ENCODE data around the gene ACTL10. TPM values are rescaled to one million over a fixed set of nuclear protein-coding genes. Genes with fewer than 3 reads are reported as not detected.
A peak's percentile ranks its signal among the peaks of the same experiment; 100 is the strongest.

ACTL10 gene
- polyA plus RNA-seq, 12 donors = 0.12 to 0.36 (median 0.28) TPM; not detected in 2

- DNase-seq = no peak
These were observed 10.2 kb downstream of the ACTL10 start for GRCh38 chr20:33676652-33677645.

DNA sequence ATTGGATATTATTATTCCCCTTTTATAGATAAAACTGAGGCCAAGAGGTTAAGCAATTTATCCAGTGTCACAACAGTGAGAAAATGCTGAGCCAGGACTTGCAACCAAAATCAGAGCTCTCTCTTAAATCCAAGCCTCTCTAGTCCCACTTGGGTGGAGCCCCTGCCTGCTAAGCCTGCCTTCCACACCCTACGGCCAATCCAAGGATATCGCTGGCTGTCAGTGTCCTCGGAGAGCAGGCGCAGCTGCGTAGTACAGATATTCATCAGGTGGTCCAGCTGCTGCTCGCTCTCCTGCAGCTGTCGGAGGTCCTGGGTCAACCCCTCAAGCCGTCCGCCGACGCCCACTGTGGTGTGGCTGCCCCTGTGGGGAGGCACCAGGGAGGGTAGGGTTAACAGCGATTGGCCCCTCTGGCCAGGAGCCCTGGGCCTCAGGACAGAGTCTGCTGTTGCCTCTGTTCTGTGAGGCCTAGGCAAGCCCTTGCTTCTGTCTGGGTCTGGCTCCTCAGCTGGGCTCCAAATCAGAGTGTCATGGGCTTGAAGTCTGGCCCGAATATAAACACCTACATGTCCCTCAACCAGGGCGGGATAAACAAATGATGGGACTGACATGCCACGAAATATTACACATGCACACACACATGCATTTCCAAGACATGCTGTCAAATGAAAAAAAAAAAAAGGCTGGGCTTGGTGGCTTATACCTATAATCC lies 11.4 kb downstream of the ACTL10 start:
- DNase-seq = peak; percentile 72

DNA sequence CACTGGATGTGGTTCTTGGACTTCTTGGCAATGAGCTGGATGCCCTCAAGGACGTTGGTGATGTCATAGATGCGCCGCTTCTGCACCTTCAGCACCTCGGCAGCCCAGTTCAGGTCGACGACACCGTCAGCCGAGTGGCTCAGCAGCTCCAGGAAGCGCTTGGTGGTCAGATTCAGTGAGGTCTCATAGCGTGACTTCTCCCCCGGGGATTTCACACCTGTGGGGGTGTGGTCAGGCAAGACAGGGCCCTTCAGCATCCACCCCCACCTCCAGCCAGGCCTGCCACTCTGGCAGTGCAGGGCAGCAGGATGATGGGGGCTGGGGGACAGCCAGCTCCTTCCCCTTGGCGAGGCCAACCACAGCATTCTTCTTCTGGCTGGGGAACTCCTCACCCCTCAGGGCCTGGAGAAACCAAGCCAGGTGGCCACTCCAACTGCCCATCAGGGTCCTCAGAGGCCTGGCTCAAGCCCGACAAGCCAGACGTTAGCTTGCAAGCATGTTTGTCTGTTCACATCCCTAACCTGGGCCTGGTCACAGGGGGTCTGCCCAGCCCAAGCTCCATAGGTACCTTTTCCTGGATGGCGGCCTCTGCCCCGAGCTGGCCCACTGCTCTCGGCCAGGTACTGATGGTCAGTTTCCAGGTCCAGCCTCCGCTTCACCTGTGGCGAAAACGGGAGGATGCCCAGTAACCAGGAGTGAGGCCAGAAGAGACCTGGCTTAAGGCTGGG lies 13.2 kb downstream of the ACTL10 start:
- DNase-seq = no peak

DNA sequence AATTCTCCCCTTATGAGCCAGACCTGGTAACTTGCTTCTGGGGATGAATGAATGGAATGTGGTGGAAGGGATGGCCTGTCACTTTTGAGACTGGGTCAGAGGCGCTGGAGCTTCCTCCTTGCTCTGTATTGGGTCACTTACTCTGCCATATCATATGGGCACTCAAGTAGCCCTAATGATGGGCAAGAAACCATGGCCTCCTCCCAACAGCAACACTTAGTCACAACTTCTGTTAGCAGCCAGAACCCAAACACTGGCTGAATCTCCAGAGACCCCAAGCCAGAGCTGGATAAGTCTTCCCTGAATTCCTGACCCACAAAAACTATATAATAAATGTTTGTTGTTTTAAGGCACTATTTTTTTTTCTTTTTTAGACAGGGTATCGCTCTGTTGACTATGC lies 13.9 kb downstream of the ACTL10 start:
- no peak for DNase-seq

- DNase-seq = no peak
These were observed 14.5 kb downstream of the ACTL10 start for GRCh38 chr20:33681288-33681687.

DNA sequence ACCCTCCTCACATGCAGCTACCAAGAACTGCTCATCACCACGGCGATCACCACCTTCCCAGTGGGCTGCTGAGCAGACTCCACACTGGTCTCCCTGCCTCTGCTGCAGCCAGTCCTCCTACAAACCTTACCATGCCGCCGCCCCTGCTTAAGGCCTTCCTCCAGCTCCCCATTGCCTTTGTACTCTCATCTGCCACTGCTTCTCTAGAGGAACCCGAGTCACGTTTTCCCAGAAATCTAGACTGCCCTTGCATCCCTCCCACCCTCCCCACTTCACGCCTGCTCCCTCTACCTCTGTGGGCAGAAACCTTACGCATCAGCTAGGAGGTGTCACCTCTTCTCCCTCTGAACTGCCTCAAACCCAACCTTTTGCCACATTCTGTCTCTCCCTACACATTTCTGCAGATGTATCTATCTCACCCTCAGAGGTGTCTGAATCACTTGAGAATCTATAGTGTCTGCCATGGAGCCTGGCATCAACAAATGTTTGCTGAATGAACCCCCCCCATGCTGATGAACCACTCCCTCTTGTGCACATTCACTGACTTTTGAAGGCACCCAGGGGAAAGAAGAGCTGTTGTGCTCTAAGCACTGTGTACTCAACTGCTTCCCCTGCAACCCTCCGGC lies 15.1 kb downstream of the ACTL10 start:
- no peak for DNase-seq

GRCh38 chr20:33684533-33685327 lies 18.0 kb downstream of the ACTL10 start:
- no peak for DNase-seq

- DNase-seq = peak; percentile 48
These were observed 18.8 kb downstream of the ACTL10 start for GRCh38 chr20:33685328-33686099.

GRCh38 chr20:33686100-33686983 lies 19.6 kb downstream of the ACTL10 start, which contains the start of gene E2F1:
Gene E2F1, minus strand, starts transcription at chr20:33686385. Its CDS starts 121 bp downstream, at chr20:33686264.
- peak; percentile 92 for DNase-seq

GRCh38 chr20:33686984-33687366 lies 20.2 kb downstream of the ACTL10 start:
- no peak for DNase-seq

- DNase-seq = no peak
These were observed 20.7 kb downstream of the ACTL10 start for GRCh38 chr20:33687370-33687915.

- no peak for DNase-seq
These were observed 21.5 kb downstream of the ACTL10 start for GRCh38 chr20:33687993-33688937.

GRCh38 chr20:33688938-33689424 lies 22.2 kb downstream of the ACTL10 start:
- no peak for DNase-seq

DNA sequence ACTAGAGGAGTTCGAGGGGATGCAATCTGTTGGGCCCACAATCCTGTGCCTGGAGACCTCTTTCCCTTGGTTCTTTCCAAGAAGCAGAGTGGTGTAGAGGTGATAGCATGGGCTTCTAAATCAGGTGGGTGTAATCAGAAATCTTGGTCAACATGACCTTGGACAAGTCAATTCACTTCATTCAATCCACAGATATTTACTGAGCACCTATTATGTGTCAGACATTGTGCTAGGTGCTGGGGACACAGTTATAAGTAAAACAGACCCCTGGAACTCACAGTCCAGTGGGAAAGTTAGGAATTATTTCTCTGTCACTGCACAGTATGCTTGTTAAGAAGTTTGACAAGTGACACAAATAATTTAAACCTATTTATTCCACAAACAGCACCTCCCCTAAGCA lies 22.8 kb downstream of the ACTL10 start:
- no peak for DNase-seq

DNA sequence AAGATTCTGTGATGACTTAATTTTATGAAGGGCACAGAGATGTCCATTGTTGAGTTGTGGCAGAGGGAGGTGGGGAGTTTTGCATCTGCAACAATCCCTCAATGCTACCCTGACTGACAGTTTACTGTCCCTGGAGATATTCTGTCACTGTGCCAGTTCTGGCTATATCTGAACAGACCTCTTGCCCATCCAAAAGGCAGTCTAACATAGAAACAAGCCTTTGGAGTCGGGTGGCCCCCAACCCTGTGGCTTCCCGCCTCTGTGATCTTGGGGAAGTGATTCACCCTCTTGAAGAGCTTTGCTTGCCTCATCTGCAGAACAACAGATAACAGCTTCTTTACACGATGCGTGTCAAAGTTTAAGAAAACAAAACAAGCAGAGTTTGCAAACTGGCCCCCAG lies 23.2 kb downstream of the ACTL10 start:
- no peak for DNase-seq

DNA sequence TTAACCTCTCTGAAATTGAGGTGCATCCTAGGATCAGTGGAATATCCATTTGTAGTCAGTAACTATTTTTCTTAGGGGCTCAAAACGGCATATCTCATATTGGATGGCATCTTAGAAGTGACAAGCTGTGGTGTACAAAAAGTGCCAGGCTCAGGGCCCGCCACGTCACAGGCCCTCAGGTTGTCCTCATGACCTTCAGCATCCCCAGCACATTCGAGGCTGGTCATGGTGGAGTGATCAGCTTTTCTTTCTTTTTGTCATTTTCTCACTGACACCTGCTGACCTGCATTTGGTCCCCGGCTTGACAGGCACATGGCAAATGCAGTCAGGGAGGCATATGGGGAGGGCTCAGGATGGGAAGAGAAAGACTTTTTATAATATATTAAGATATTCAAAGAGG lies 26.5 kb downstream of the ACTL10 start:
- DNase-seq = no peak
